IPS-11a (cell line): Measurements from ENCODE around the gene LRRN2.

Experiments used
- H3K4me3 ChIP-seq: one replicate; pipeline ENCODE4 v1.5.1; 2013; ENCODE audit warnings: low read depth, low read length, control low read depth

LRRN2 gene

GRCh38 chr1:204663644-204664383 lies 21.7 kb downstream of the LRRN2 start:
- H3K4me3 ChIP-seq, result no peak overlapping the region

GRCh38 chr1:204662530-204662929 lies 23.0 kb downstream of the LRRN2 start:
- no peak overlapping the region for H3K4me3 ChIP-seq

- no peak overlapping the region for H3K4me3 ChIP-seq
Observed at GRCh38 chr1:204660509-204660908, 25.0 kb downstream of the LRRN2 start.

- H3K4me3 ChIP-seq, result no peak overlapping the region
Observed at GRCh38 chr1:204659056-204659455, 26.5 kb downstream of the LRRN2 start.

GRCh38 chr1:204658295-204658694 lies 27.2 kb downstream of the LRRN2 start:
- H3K4me3 ChIP-seq, result no peak overlapping the region

- no peak overlapping the region for H3K4me3 ChIP-seq
Observed at GRCh38 chr1:204653590-204654340, 31.8 kb downstream of the LRRN2 start.

GRCh38 chr1:204652497-204652896 lies 33.0 kb downstream of the LRRN2 start:
- H3K4me3 ChIP-seq, result no peak overlapping the region

GRCh38 chr1:204651843-204652421 lies 33.6 kb downstream of the LRRN2 start:
- H3K4me3 ChIP-seq, result no peak overlapping the region

- H3K4me3 ChIP-seq, result no peak overlapping the region
Observed at GRCh38 chr1:204650911-204651570, 34.5 kb downstream of the LRRN2 start.

GRCh38 chr1:204649721-204650521 lies 35.6 kb downstream of the LRRN2 start:
- H3K4me3 ChIP-seq, result no peak overlapping the region

GRCh38 chr1:204648576-204648975 lies 37.0 kb downstream of the LRRN2 start:
- H3K4me3 ChIP-seq, result no peak overlapping the region

- no peak overlapping the region for H3K4me3 ChIP-seq
Observed at GRCh38 chr1:204647805-204648153, 37.8 kb downstream of the LRRN2 start.

GRCh38 chr1:204647114-204647804 lies 38.3 kb downstream of the LRRN2 start:
- H3K4me3 ChIP-seq, result no peak overlapping the region

GRCh38 chr1:204645666-204646065 lies 39.9 kb downstream of the LRRN2 start:
- no peak overlapping the region for H3K4me3 ChIP-seq

- H3K4me3 ChIP-seq, result no peak overlapping the region
Observed at GRCh38 chr1:204645251-204645650, 40.3 kb downstream of the LRRN2 start.

- no peak overlapping the region for H3K4me3 ChIP-seq
Observed at GRCh38 chr1:204643503-204643902, 42.0 kb downstream of the LRRN2 start.

- H3K4me3 ChIP-seq, result no peak overlapping the region
Observed at GRCh38 chr1:204641936-204642335, 43.6 kb downstream of the LRRN2 start.

GRCh38 chr1:204641455-204641854 lies 44.1 kb downstream of the LRRN2 start:
- H3K4me3 ChIP-seq, result no peak overlapping the region

- H3K4me3 ChIP-seq, result no peak overlapping the region
Observed at GRCh38 chr1:204640578-204640977, 45.0 kb downstream of the LRRN2 start.

- no peak overlapping the region for H3K4me3 ChIP-seq
Observed at GRCh38 chr1:204634260-204634910, 51.2 kb downstream of the LRRN2 start.
